Body of pancreas (tissue), 4 donors: ENCODE results near the gene ABHD3.

Experiments
- POLR2A ChIP-seq, 3 donors: fragments of 450-650 bp; IDR thresholded peaks; one replicate each; pipeline ENCODE4 v1.6.1; 2016; ENCODE audit warnings: antibody characterized with exemption in 3 of 3, mild to moderate bottlenecking in 2 of 3
- TF ChIP-seq, protein P1 (sequence below), 7 experiments: fragments of 450-650 bp in 4 of 7; fragments of 200-600 bp in 3 of 7; sonication (generic) in 3 of 7; IDR thresholded peaks; one replicate each; pipeline ENCODE4 v1.5.1; 2016 to 2019; ENCODE audit warnings: antibody characterized with exemption in 7 of 7

- TF ChIP-seq POLR2A (IDR thresholded peaks at IDR 0.05) = no peak
- TF ChIP-seq, protein P1, sequence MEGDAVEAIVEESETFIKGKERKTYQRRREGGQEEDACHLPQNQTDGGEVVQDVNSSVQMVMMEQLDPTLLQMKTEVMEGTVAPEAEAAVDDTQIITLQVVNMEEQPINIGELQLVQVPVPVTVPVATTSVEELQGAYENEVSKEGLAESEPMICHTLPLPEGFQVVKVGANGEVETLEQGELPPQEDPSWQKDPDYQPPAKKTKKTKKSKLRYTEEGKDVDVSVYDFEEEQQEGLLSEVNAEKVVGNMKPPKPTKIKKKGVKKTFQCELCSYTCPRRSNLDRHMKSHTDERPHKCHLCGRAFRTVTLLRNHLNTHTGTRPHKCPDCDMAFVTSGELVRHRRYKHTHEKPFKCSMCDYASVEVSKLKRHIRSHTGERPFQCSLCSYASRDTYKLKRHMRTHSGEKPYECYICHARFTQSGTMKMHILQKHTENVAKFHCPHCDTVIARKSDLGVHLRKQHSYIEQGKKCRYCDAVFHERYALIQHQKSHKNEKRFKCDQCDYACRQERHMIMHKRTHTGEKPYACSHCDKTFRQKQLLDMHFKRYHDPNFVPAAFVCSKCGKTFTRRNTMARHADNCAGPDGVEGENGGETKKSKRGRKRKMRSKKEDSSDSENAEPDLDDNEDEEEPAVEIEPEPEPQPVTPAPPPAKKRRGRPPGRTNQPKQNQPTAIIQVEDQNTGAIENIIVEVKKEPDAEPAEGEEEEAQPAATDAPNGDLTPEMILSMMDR (IDR thresholded peaks at IDR 0.05) = no peak
These were observed 75.3 kb downstream of the ABHD3 start for GRCh38 chr18:21629089-21629832.
